ENCODE measurements around the gene BTG3. TPM values are rescaled to one million over a fixed set of nuclear protein-coding genes. Genes with fewer than 3 reads are reported as not detected.

Gene BTG3
- total RNA-seq, 1 experiment from 2014 or later = 32.3 TPM

GRCh38 chr21:17650292-17650691 is 37.6 kb upstream of the BTG3 start:
- Histone ChIP-seq H3K4me1 (no peaks in the 10 kb centered on the region), H3K36me3 (ENCODE audit: control insufficient read depth, insufficient read depth, low read length) (no peaks in the 10 kb centered on the region), H3K9me3 (no peaks in the 10 kb centered on the region), H3K27me3 (replicated peaks; ENCODE audit: control insufficient read depth, insufficient read depth, low read length) (no peaks in the 10 kb centered on the region), H3K4me3 (ENCODE audit: low read depth, low read length) (no peak overlapping the region)
- ChIA-PET CTCF (no interaction called here), POLR2A (no interaction called here)
- H3K27me3 Mint-ChIP-seq (ENCODE audit: insufficient read depth, unreplicated experiment) = peaks cover 11% of the 10 kb centered on the region
- intact Hi-C loops (cut with micrococcal nuclease; ENCODE audit: unreplicated experiment) = no loop called here
- H3K27ac Mint-ChIP-seq (ENCODE audit: unreplicated experiment) = no peak overlapping the region
- BruUV-seq (replicated peaks) = no TSS peak
- H3K4me3 Mint-ChIP-seq (ENCODE audit: unreplicated experiment) = no peak overlapping the region
- no peaks in the 10 kb centered on the region for H3K36me3 Mint-ChIP-seq (ENCODE audit: insufficient read depth, unreplicated experiment)
- TF ChIP-seq, protein P1, sequence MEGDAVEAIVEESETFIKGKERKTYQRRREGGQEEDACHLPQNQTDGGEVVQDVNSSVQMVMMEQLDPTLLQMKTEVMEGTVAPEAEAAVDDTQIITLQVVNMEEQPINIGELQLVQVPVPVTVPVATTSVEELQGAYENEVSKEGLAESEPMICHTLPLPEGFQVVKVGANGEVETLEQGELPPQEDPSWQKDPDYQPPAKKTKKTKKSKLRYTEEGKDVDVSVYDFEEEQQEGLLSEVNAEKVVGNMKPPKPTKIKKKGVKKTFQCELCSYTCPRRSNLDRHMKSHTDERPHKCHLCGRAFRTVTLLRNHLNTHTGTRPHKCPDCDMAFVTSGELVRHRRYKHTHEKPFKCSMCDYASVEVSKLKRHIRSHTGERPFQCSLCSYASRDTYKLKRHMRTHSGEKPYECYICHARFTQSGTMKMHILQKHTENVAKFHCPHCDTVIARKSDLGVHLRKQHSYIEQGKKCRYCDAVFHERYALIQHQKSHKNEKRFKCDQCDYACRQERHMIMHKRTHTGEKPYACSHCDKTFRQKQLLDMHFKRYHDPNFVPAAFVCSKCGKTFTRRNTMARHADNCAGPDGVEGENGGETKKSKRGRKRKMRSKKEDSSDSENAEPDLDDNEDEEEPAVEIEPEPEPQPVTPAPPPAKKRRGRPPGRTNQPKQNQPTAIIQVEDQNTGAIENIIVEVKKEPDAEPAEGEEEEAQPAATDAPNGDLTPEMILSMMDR (IDR thresholded peaks at IDR 0.05; ENCODE audit: insufficient read depth in 1 of 2, low read depth in 1 of 2, low read length in 1 of 2, severe bottlenecking in 1 of 2, unreplicated experiment in 1 of 2) = no peak
- H3K9me3 Mint-ChIP-seq (ENCODE audit: unreplicated experiment) = peaks cover 13% of the 10 kb centered on the region
- peaks cover 6% of the 10 kb centered on the region for H3K4me1 Mint-ChIP-seq (ENCODE audit: low read depth, unreplicated experiment)
- no peak for DNase-seq

DNA sequence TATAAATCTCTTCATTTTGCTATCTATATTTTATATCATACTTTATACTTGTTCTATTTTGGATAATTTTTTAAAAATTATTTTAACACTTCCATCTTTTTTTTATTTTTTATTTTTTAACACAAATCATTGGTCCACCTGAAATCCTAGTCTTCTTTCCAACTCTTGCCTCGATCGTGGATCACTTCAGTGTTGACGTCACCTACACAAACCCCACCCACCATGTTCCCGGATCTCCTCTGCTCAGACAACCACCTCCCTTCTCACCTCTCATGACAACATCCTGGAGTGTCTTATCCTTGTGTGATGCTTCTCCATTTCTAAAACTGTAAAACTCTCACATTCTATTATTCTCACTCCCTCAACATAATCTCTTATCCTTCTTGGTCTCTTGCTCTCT is 34.1 kb upstream of the BTG3 start:
- Histone ChIP-seq H3K4me3 (ENCODE audit: low read depth, low read length) (no peak overlapping the region), H3K9me3 (no peaks in the 10 kb centered on the region), H3K36me3 (ENCODE audit: control insufficient read depth, insufficient read depth, low read length) (no peaks in the 10 kb centered on the region), H3K4me1 (no peaks in the 10 kb centered on the region), H3K27me3 (replicated peaks; ENCODE audit: control insufficient read depth, insufficient read depth, low read length) (no peaks in the 10 kb centered on the region)
- CTCF ChIA-PET = no interaction called here
- POLR2A ChIA-PET = no interaction called here
- H3K4me1 Mint-ChIP-seq (ENCODE audit: low read depth, unreplicated experiment) = peaks cover 6% of the 10 kb centered on the region
- H3K4me3 Mint-ChIP-seq (ENCODE audit: unreplicated experiment) = no peak overlapping the region
- no peak overlapping the region for H3K27ac Mint-ChIP-seq (ENCODE audit: unreplicated experiment)
- peaks cover 13% of the 10 kb centered on the region for H3K9me3 Mint-ChIP-seq (ENCODE audit: unreplicated experiment)
- TF ChIP-seq, protein P1 (IDR thresholded peaks at IDR 0.05; ENCODE audit: insufficient read depth in 1 of 2, low read depth in 1 of 2, low read length in 1 of 2, severe bottlenecking in 1 of 2, unreplicated experiment in 1 of 2) = no peak
- DNase-seq = no peak
- no TSS peak for BruUV-seq (replicated peaks)
- no peaks in the 10 kb centered on the region for H3K36me3 Mint-ChIP-seq (ENCODE audit: insufficient read depth, unreplicated experiment)
- H3K27me3 Mint-ChIP-seq (ENCODE audit: insufficient read depth, unreplicated experiment) = peaks cover 9% of the 10 kb centered on the region
- intact Hi-C loops (cut with micrococcal nuclease; ENCODE audit: unreplicated experiment) = no loop called here

- DNase-seq = no peak
- TF ChIP-seq, protein P1 (IDR thresholded peaks at IDR 0.05; ENCODE audit: insufficient read depth in 1 of 2, low read depth in 1 of 2, low read length in 1 of 2, severe bottlenecking in 1 of 2, unreplicated experiment in 1 of 2) = no peak
- peaks cover 6% of the 10 kb centered on the region for H3K4me1 Mint-ChIP-seq (ENCODE audit: low read depth, unreplicated experiment)
- no peaks in the 10 kb centered on the region for H3K9me3 ChIP-seq
- ChIA-PET CTCF (no interaction called here), POLR2A (no interaction called here)
- H3K27me3 ChIP-seq (replicated peaks; ENCODE audit: control insufficient read depth, insufficient read depth, low read length) = no peaks in the 10 kb centered on the region
- H3K36me3 ChIP-seq (ENCODE audit: control insufficient read depth, insufficient read depth, low read length) = no peaks in the 10 kb centered on the region
- no peaks in the 10 kb centered on the region for H3K4me1 ChIP-seq
- intact Hi-C loops (cut with micrococcal nuclease; ENCODE audit: unreplicated experiment) = no loop called here
- peaks cover 9% of the 10 kb centered on the region for H3K27me3 Mint-ChIP-seq (ENCODE audit: insufficient read depth, unreplicated experiment)
- H3K4me3 Mint-ChIP-seq (ENCODE audit: unreplicated experiment) = no peak overlapping the region
- BruUV-seq (replicated peaks) = no TSS peak
- peaks cover 13% of the 10 kb centered on the region for H3K9me3 Mint-ChIP-seq (ENCODE audit: unreplicated experiment)
- H3K36me3 Mint-ChIP-seq (ENCODE audit: insufficient read depth, unreplicated experiment) = no peaks in the 10 kb centered on the region
- H3K4me3 ChIP-seq (ENCODE audit: low read depth, low read length) = no peak overlapping the region
- no peak overlapping the region for H3K27ac Mint-ChIP-seq (ENCODE audit: unreplicated experiment)
Measured at GRCh38 chr21:17644186-17644585, 31.5 kb upstream of the BTG3 start.
